Non-pigmented ciliary epithelial cell (primary cell): ENCODE measurements around the gene MORF4L1.
"Not testable (repeated sequence)": the region's sequence is repeated elsewhere in the genome, so short reads cannot be mapped to it uniquely, and the experiment has no call there.

Source experiments
- DNase-seq: peaks from one replicate; pipeline ENCODE4 v3.0.0-alpha.2; 2010; ENCODE audit warnings: low read depth

MORF4L1 gene

GRCh38 chr15:78902281-78903032 lies 29.8 kb downstream of the MORF4L1 start:
- DNase-seq, result not testable (repeated sequence)

- DNase-seq, result no peak
These were observed 32.1 kb downstream of the MORF4L1 start for GRCh38 chr15:78904599-78905358.

- peak; percentile 51 for DNase-seq
These were observed 33.6 kb downstream of the MORF4L1 start for GRCh38 chr15:78906316-78906620.

GRCh38 chr15:78907577-78907976 lies 34.9 kb downstream of the MORF4L1 start:
- DNase-seq, result no peak

GRCh38 chr15:78909160-78909695 lies 36.5 kb downstream of the MORF4L1 start:
- no peak for DNase-seq

GRCh38 chr15:78909791-78910228 lies 37.1 kb downstream of the MORF4L1 start:
- DNase-seq, result no peak

GRCh38 chr15:78910271-78910670 lies 37.6 kb downstream of the MORF4L1 start:
- no peak for DNase-seq

GRCh38 chr15:78912316-78912715 lies 39.6 kb downstream of the MORF4L1 start:
- DNase-seq, result no peak

GRCh38 chr15:78913012-78913411 lies 40.3 kb downstream of the MORF4L1 start:
- no peak for DNase-seq

GRCh38 chr15:78914027-78914764 lies 41.5 kb downstream of the MORF4L1 start:
- no peak for DNase-seq

GRCh38 chr15:78915341-78916087 lies 42.8 kb downstream of the MORF4L1 start:
- no peak for DNase-seq

- DNase-seq, result no peak
These were observed 43.4 kb downstream of the MORF4L1 start for GRCh38 chr15:78916088-78916487.

GRCh38 chr15:78917888-78918287 lies 45.2 kb downstream of the MORF4L1 start:
- DNase-seq, result no peak

- DNase-seq, result no peak
These were observed 48.8 kb downstream of the MORF4L1 start for GRCh38 chr15:78921517-78921916.

GRCh38 chr15:78921940-78922339 lies 49.2 kb downstream of the MORF4L1 start:
- no peak for DNase-seq

- no peak for DNase-seq
These were observed 49.8 kb downstream of the MORF4L1 start for GRCh38 chr15:78922527-78922926.

GRCh38 chr15:78923015-78923414 lies 50.3 kb downstream of the MORF4L1 start:
- no peak for DNase-seq

- DNase-seq, result no peak
These were observed 51.0 kb downstream of the MORF4L1 start for GRCh38 chr15:78923480-78924360.

- DNase-seq, result no peak
These were observed 52.5 kb downstream of the MORF4L1 start for GRCh38 chr15:78925076-78925624.

- no peak for DNase-seq
These were observed 53.5 kb downstream of the MORF4L1 start for GRCh38 chr15:78925956-78926743.
